Brain microvascular endothelial cell (primary cell): ENCODE data around the gene SHPK.

Experiments used
- DNase-seq: peaks from one replicate; pipeline ENCODE4 v3.0.0-alpha.2; 2020
- H3K27ac ChIP-seq: fragments of 250-450 bp; sonication (Bioruptor Pico); 2 replicates; pipeline ENCODE4 v1.5.1; 2020; ENCODE audit warnings: mild to moderate bottlenecking, moderate library complexity
- H3K27me3 ChIP-seq: fragments of 250-450 bp; sonication (Bioruptor Pico); replicated peaks from 2 replicates; pipeline ENCODE4 v1.5.1; 2020; ENCODE audit warnings: mild to moderate bottlenecking
- H3K36me3 ChIP-seq: fragments of 250-450 bp; sonication (Bioruptor Pico); replicated peaks from 2 replicates; pipeline ENCODE4 v1.5.1; 2020; ENCODE audit warnings: mild to moderate bottlenecking
- H3K4me3 ChIP-seq: 2 replicates; pipeline ENCODE4 v1.5.1; 2011; ENCODE audit warnings: low read depth, mild to moderate bottlenecking, control low read depth, low read length, moderate library complexity
- CTCF ChIP-seq: IDR thresholded peaks from 2 replicates; pipeline ENCODE4 v1.5.1; 2011; ENCODE audit warnings: low read depth, mild to moderate bottlenecking, moderate library complexity, low read length, control low read depth, inconsistent platforms; ENCODE audit errors: missing control alignments
- in situ Hi-C: cut with HindIII; loops from 2 replicates; pipeline ENCODE4 v1.10.0; 2017; ENCODE audit warnings: low sequenced_read_pairs, low pct_ligation_motif_present

Gene SHPK, protein sequence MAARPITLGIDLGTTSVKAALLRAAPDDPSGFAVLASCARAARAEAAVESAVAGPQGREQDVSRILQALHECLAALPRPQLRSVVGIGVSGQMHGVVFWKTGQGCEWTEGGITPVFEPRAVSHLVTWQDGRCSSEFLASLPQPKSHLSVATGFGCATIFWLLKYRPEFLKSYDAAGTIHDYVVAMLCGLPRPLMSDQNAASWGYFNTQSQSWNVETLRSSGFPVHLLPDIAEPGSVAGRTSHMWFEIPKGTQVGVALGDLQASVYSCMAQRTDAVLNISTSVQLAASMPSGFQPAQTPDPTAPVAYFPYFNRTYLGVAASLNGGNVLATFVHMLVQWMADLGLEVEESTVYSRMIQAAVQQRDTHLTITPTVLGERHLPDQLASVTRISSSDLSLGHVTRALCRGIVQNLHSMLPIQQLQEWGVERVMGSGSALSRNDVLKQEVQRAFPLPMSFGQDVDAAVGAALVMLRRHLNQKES

DNA sequence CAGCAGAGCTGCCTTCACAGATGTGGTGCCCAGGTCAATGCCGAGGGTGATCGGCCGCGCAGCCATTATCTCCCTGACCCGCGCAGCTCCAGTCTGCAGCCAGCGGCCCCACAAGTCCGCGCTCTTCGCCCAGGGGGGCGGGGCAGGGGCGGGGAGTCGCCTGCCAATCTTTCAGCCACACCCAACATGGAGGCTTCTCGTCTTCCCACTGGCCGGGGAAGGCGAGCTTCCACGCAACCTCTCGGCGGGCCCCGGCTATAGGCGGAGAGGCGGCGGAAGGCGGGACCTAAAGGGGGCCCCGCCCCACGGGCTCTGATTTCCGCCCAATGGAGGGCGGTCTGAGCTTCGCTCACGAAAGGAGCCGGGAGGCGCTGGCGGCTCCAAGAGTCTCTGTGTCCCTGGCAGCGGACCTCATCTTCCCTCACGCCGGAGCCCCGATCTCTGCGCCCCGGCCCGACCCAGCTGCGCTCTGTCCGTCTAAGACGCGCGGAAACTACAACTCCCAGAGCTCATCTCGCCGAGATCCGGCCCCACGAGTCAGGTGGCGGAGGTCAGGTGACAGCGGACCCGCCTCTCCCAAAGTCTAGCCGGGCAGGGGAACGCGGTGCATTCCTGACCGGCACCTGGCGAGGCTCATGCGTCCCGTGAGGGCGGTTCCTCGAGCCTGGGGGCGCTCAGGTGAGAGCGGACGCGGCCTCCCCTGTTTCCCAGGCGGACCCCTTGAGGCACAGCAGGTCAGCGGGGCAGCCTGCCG, at the start of gene SHPK, which contains the start of gene CTNS:
SHPK (minus strand) TSS at position 97 of the 754 bp plus-strand sequence; CDS start at position 66, 31 bp downstream.
CTNS (plus strand) TSS at position 607 of the 754 bp plus-strand sequence. CDS start 3,447 bp downstream, outside the sequence.
- peak; percentile 95 for DNase-seq
- in situ Hi-C loops = no loop called here
- TF ChIP-seq CTCF = no peak
- H3K27me3 ChIP-seq = no peaks in the 10 kb centered on the region
- peak within 1 kb of the TSS; percentile 98 for H3K27ac ChIP-seq
- no peaks in the 10 kb centered on the region for H3K36me3 ChIP-seq
- peak within 1 kb of the TSS; percentile 86 for H3K4me3 ChIP-seq

DNA sequence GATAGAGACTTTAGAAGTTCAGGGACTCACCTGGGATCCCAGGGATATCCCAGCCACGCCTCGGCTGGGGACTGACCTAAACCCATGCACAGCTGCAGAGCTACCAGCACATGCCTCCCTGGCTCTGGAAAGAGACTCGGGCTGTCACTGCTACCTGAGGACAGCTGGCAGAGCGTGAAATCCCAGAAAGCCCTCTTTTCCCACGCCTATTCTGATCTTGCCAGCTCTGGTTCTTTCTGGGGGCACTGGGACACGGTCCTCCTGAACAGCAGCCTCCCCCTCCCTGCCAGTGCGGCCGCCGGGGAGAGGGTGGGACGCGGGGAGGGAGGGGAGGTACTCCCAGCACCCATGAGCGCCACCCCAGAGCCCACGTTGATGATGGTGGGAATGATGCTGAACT, 49.1 kb upstream of the SHPK start:
- Histone ChIP-seq H3K4me3 (no peak overlapping the region), H3K27ac (no peak overlapping the region), H3K36me3 (no peaks in the 10 kb centered on the region), H3K27me3 (no peaks in the 10 kb centered on the region)
- no peak for TF ChIP-seq CTCF
- no peak for DNase-seq
- in situ Hi-C loops = no loop called here

GRCh38 chr17:3683054-3683511, 47.0 kb upstream of the SHPK start:
- peak; percentile 97 for TF ChIP-seq CTCF
- no peak for DNase-seq
- Histone ChIP-seq H3K27ac (no peak overlapping the region), H3K4me3 (no peak overlapping the region), H3K27me3 (no peaks in the 10 kb centered on the region), H3K36me3 (no peaks in the 10 kb centered on the region)
- in situ Hi-C loops = no loop called here

GRCh38 chr17:3682033-3682432, 46.0 kb upstream of the SHPK start:
- Histone ChIP-seq H3K27ac (no peak overlapping the region), H3K4me3 (no peak overlapping the region), H3K27me3 (no peaks in the 10 kb centered on the region), H3K36me3 (no peaks in the 10 kb centered on the region)
- TF ChIP-seq CTCF = no peak
- no peak for DNase-seq
- in situ Hi-C loops = no loop called here

GRCh38 chr17:3681565-3681964, 45.5 kb upstream of the SHPK start:
- H3K27me3 ChIP-seq = no peaks in the 10 kb centered on the region
- no peaks in the 10 kb centered on the region for H3K36me3 ChIP-seq
- H3K27ac ChIP-seq = no peak overlapping the region
- TF ChIP-seq CTCF = no peak
- in situ Hi-C loops = no loop called here
- H3K4me3 ChIP-seq = no peak overlapping the region
- no peak for DNase-seq
